Hematopoietic multipotent progenitor cell treated with erythropoietin and hydrocortisone succinate and interleukin-3 and kit ligand, for 15 days (in vitro differentiated cells): ENCODE data around the gene KLRB1.
"Not testable (repeated sequence)": the region's sequence is repeated elsewhere in the genome, so short reads cannot be mapped to it uniquely, and the experiment has no call there.

Experiments
- DNase-seq: peaks from one replicate; pipeline ENCODE4 v3.0.0-alpha.2; 2015; ENCODE audit warnings: low spot score

Gene KLRB1

DNA sequence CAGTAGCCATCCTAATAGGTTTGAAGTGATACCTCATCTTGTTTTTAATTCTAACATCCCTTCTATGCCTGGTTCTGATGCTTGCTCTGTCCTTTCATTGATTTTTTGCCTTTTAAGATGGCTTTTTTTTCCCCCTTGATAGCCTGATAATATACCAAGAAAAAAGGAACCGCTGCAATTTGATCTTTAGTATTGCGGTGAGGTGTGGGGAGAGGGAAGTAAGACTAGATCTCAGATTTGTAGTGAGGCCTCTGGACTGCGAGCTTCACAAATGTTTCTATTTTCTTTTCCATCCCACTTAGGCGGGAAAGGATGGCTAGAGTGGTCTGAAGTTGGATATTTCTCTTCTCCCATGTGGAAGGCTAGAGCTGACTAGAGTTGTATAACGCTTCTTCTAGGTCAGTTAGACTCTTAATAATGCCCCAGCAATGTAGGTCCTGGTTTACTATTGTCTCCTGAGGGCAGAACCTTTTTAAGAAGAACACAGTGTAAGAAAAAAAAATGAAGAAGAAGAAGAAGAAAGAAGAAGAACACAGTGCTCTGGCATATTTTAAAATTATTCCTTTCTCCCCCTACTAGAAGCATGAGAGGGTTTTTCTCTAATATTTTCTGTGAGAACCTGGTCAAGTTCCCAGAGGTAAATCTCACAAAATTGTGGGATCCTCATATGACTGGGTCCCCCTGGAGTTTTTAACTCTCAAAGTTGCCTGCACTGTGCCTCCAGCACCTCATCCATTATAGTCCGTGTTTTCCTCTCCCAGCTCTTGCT lies 11.9 kb upstream of the KLRB1 start:
- DNase-seq = no peak

- not testable (repeated sequence) for DNase-seq
Measured at GRCh38 chr12:9618906-9619305, 11.2 kb upstream of the KLRB1 start.

GRCh38 chr12:9617124-9617523 lies 9.4 kb upstream of the KLRB1 start:
- no peak for DNase-seq

GRCh38 chr12:9615420-9616136 lies 7.9 kb upstream of the KLRB1 start:
- no peak for DNase-seq

- DNase-seq = not testable (repeated sequence)
Measured at GRCh38 chr12:9610606-9611005, 2.9 kb upstream of the KLRB1 start.

GRCh38 chr12:9606736-9607372 lies 862 bp downstream of the KLRB1 start:
- no peak for DNase-seq

DNA sequence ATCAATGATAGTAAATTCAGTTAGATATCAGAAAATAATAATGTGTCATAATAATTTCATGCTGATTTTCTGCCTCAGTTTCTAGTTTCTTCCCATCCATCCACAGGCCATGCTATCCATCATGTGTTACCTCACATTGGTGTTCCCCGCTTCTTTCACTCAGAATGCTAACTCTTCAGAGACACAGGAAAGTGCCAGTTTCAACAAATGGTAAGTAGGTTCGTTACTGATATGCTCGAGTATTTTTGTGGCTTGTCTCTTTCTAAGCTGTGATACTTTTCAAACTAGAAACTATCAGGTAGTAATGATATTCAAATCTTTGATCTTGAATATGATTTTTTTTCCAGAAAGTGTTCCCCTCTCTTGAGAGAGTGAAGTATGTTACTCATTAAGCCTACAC lies 1.5 kb downstream of the KLRB1 start:
- DNase-seq = no peak

DNA sequence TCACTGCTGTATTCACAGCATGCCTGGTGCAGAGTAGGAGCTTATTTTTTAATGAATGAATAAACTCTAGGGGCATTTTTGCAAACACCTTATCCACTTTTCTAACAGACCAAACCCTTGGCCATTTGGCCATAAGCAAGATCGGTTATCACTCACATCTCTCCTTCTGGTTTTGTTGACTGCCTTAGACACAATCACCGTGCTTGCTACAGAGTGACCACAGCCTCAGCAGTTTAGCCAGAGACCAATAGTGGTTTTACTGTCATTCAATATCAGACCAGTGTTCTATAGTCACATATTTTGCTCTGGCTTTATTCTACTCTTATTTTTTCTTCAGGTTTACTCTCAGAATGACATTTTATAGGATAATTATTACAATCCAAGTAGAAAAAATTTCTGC lies 2.2 kb downstream of the KLRB1 start:
- DNase-seq = no peak

- DNase-seq = no peak
Measured at GRCh38 chr12:9604287-9604686, 3.4 kb downstream of the KLRB1 start.

DNA sequence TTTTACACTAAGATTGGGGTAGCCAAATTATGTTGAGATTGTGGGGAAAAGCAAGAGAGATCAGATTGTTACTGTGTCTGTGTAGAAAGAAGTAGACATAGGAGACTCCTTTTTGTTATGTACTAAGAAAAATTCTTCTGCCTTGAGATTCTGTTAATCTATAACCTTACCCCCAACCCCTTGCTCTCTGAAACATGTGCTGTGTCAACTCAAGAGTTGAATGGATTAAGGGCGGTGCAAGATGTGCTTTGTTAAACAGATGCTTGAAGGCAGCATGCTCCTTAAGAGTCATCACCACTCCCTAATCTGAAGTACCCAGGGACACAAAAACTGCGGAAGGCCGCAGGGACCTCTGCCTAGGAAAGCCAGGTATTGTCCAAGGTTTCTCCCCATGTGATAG lies 7.3 kb downstream of the KLRB1 start:
- DNase-seq = not testable (repeated sequence)

DNA sequence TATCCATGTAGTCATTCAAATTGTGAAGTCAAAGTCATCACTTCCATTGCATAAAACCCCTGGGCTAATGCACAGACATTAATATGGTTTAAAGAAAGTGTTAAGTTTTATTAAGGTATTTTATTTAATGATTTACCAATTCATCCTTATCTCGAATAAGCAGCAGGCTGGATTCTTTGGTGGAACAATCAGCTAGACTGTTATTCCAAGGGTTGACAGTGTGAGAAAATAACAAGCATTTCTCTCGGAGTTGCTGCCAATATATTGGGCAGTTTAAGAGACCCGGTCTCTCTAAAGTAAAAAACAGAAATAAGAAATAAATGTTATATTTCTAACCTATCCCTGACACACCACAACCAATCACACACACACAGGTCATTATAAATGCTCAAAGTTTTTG lies 9.4 kb downstream of the KLRB1 start:
- DNase-seq = no peak

DNA sequence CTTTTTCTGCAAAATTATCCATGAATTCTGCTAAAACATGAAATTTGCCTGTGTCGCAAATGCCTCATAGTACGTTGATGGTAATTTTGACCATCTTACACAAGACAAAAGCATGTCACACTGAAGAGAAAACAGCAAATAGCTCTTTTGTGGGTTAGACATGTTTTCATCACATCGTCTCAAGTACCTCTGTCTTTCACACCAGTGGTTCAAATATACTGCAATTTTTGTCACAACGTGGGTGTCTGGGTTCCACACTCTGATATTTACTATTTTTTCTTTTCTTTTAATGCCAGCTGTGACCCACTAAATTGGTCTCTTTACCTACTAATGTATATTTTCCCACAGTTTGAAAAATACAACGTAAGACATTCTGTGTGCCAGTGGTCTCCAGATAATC lies 10.4 kb downstream of the KLRB1 start:
- no peak for DNase-seq

- DNase-seq = no peak
Measured at GRCh38 chr12:9590441-9590840, 17.3 kb downstream of the KLRB1 start.

- DNase-seq = no peak
Measured at GRCh38 chr12:9588749-9589148, 19.0 kb downstream of the KLRB1 start.

DNA sequence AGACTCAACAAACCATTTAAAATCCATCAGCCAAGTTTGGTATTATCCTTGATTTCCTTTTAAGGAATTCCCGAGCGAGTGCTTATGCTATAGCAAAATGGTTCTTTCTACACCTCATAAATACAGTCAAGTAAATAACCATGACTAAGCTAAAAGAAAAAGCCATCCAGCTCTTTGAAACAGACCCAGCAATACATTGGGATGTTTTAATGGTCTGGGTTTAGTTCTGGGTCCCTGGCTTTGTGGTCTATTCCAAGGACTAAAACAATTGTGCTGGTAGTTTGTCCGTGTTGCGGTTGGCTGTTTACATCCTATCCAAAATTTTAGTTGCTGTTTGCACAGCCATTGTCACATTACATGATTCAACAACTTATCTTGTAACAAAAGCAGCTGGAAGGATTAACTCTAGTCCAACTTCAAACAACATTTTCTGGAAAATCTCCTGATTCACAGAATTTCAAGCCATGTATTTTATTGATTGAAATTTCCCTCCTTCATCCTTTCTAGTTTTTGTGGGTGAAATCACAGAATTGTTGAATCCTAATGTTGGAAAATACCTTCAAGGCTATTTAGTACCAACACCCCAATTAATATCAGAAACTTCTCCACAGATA lies 19.6 kb downstream of the KLRB1 start:
- DNase-seq = peak; percentile 1

- DNase-seq = not testable (repeated sequence)
Measured at GRCh38 chr12:9577729-9578128, 30.0 kb downstream of the KLRB1 start.

DNA sequence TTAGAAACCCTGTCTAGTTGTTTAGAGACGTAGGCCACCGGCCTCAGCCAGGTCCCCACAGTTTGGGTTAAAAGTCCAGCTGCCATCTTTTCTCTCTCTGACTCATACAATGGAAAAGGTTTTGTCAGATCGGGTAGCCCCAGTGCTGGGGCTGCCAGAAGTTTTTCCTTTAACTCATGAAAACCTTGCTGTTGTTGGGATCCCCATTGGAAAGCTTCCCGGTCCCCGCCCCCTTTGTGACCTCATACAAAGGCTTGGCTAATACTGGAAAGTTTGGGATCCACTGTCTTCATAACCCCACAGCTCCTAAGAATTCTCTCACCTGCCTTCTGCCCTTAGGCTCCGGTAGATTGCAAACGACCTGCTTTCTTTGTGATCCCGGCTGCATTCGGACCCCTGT lies 40.6 kb downstream of the KLRB1 start:
- DNase-seq = not testable (repeated sequence)

DNA sequence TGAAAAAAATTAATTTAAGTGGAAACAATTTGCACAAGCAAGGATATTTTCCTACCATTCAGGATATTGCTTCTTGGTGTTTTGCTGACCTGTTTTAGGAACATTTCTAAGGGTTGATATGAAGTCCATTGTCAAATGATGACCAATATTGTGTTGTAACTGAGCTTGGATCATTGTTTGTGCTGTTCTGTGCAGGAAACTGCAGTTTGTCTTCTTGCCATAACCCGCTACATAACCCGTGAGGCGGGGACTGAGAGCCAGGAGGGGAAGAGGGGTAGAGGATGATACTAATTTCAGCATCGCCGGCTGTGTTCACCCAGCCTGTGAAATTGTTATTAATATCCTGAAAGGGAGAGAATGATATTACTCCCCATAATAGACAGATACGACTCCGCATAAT lies 41.6 kb downstream of the KLRB1 start:
- DNase-seq = not testable (repeated sequence)

GRCh38 chr12:9564418-9564817 lies 43.3 kb downstream of the KLRB1 start:
- DNase-seq = not testable (repeated sequence)

DNA sequence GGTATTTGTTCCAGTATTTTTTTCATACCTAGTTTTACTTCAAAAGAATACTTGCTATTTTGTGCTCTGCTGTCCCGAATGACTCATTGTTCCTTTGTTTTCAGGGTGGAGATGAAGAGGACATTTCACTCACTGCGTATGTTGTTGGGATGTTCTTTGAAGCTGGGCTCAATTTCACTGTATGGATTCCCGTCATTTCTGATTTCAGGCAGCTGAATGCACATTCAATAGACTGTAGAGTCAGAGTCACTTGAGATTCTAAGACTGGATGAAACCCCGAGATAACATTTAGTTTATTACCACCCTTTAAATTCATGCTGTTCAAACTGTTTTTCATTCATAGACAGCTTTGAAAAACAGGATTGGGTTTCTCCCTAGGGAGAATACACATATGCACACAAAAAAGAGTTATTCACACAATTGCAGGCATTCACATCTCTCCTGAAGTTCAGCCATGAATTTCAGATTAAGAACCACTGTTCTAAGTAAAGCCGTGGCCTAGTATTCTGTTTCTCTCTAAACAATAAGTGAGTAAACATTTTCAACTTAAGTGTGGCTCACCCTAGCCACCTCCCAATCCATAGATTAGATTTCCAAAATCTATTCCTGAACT lies 44.8 kb downstream of the KLRB1 start:
- DNase-seq = not testable (repeated sequence)

DNA sequence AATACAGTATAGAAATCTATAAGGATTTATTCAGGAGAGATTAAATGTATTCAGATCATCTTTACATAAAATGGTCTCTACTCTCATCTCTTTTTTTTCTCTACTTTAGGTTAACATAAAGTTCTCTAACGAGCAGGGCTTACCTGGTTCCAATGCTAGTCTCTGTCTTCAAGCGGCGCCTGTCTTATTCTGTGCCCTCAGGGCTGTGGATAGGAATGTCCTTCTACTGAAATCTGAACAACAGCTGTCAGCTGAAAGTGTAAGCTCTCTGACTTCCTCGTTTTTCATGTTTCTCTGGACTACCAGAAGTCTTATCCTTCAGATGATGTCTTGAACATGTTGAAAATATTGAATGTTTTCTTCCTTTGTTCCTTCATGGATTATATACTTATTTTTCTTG lies 62.2 kb downstream of the KLRB1 start:
- not testable (repeated sequence) for DNase-seq
